NK-92 (cell line): ENCODE data around the gene PDE8A.
"Not testable (repeated sequence)": the region's sequence is repeated elsewhere in the genome, so short reads cannot be mapped to it uniquely, and the experiment has no call there.

Experiments
- DNase-seq: peaks from one replicate; lab custom pipeline; 2025; ENCODE audit not compliant: unreplicated experiment; lab: John Stamatoyannopoulos, UW

Gene PDE8A

DNA sequence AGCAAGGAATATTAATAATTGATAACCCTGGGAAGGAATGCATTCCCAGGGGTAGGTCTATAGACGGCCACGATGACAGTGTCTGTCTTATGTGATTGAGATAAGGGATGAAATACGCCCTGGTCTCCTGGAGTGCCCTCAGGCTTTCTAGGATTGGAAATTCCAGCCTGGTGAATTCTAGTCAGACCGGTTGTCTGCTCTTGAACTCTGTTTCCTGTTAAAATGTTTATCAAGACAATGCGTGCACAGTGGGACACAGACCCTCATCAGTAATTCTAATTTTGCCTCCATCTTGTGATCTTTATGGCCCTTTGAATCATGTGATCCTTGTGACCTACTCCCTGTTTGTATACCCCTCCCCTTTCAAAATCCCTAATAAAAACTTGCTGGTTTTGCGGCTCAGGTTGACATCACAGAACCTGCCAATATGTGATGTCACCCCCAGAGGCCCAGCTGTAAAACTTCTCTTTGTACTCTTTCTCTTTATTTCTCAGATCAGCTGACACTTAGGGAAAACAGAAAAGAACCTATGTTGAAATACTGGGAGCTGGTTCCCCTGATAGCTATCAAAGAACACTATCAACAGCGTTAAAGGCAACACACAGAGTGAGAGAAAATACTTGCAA lies 183.3 kb downstream of the PDE8A start:
- no peak for DNase-seq

DNA sequence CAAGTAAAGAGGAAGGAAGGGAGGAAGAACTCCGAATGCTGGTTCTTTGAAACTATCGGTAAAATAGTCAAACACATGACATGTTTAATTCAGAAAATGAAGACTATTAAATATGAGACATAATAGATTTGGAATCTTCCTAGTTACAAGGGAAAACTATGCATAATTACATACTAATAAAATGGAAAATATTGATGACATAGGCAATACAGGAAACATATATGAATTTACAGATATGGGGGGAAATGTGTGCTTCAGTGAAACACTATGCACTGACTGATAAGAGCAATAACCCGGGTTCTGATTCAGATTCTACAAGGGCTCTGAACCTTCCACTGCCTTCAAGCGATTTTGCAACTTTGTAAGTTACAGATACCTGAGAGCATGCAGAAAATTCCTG lies 185.9 kb downstream of the PDE8A start:
- no peak for DNase-seq

DNA sequence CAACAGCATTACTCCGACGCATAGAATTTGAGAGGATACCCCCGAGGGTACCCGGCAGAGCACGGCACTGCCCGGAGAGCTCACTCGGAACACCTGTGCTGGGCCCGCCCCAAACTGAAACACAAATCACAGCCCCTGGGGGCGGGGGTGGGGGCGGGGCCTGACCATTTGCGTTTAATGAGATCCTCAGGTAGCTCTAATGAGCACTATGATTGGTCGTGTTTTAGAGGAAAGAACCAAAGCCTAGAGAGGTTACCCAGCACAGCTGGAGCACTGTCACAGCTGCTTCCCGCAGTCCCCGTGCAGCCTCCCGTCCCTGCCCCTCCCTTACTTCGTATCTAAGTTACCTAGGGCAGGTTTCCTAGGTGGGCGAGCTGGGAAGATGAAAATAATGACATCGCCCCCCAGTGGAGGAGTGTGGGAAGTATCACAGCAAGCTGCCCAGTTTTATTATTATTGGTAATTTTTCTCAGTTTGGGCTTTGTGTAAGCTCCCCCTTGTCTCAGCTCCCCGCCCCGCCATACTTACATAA lies 187.1 kb downstream of the PDE8A start:
- no peak for DNase-seq

DNA sequence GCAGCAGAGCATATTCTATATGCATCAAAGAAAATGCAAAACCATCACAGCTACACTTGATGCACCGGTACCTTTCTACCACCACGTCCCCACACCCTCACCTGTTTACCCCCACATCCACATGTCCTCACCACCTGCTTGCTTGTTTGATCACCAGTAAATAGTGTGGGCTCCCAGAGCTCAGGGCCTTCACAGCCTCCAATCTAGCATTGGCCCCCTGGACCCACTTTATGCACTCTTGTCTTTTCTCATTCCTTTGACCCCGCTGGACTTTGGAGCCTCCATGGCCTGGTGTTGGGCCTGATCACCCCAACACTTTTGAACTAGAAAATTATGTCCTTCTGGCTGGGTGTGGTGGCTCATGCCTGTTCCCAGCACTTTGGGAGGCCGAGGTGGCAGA lies 190.1 kb downstream of the PDE8A start:
- DNase-seq, result no peak

DNA sequence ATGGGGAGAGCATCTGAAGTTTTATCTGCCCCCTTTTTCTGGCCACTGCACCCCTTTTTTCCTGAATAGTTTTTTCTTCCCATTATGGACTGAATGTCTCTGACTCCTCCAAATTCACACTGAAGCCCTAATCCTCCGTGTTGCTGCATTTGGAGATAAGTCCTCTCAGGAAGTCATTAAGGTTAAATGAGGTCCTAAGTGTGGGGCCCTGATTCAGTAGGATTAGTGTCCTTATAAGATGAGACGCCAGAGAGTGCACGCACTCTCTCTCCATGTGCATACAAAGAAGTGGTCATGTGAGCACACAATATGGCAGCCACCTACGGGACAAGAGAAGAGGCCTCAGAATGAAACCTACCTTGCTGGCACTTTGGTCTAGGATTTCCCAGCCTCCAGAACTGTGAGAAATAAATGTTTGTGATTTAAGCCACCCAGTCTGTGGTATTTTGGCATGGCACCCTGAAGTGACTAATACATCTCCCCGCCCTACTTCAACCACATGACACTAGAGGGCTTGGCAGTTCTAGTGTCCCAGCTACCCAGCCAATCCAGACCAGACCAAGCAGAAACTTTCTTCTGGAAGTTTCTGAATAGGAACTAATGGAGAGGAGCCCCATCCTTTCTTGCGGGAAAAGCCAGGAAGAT lies 191.3 kb downstream of the PDE8A start:
- DNase-seq, result no peak

DNA sequence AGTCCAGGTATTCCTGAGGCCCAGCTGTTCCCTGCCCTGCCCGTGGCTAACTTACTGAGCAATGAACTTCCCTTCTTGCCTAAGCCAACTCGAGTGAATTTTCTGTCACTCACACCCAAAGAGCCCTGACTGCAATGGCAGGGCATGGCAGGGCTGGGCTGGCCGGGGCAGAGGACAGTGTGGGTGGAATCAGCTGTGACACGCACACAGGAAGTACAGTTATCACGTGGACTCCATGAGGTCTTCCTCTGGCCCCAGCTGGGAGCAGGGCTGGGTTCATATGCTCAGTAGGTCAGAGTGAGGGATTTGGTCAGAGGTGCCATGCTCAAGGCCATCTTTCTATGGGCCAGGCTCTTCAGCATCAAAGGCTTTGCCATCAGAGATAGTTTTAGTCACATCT lies 192.0 kb downstream of the PDE8A start:
- DNase-seq, result not testable (repeated sequence)

DNA sequence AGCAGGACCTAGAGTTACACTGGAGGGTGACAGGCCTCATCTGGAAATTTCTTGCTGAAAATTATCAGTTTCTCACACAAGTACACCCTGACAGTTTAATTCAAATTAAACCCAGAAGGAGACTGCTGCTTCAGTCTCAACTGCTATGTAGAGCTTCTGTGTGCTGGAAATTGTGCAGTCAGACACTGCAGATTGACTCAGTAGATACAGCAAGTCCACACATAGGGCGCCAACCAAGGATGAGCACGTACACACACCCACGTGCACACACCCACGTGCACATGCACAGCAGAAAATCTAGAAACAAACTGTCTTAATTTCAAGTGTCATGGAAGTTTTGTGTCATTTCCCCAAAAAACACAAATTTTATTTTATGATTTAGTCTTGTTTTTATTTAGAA lies 192.9 kb downstream of the PDE8A start:
- DNase-seq, result no peak

DNA sequence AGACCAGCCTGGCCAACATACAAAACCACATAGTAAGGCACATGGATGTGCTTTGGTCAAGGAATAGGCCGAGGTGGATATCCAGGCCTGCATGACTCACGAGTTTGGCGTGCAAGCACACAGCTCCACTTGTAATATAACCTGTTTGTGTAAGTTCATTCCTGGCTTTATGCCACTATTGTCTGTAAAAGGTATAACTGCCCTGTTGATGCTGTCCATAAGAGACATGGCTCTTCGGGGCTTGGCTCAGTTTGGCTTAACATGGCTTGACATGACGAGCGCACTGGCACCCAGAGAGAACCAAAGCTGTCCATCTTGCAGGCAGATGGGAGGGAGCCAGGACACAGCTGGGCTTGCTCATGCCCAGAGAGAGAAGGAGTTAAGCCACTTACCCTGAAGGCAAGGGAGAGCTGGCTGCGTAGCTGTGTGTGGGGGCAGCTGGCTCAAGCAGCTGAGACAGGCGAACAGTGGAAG lies 195.4 kb downstream of the PDE8A start:
- DNase-seq, result not testable (repeated sequence)

DNA sequence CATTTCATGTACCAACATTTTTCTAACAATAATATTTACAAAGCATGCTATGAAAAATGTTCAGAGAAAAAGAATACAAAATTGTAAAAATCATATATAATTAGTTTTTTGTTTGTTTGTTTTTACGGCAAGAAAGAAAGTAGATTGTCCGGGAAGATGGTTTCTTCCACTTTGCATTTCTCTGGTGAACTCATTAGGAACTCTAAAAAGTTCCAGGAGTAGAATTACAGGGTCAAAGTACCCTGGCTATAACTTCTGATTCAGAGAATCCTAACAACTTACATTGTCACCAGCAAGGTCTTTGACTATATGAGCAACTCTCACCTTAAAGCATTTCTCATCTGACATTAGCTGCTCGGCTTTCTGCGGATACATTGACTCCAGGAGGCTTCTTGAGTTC lies 196.7 kb downstream of the PDE8A start:
- DNase-seq, result no peak

DNA sequence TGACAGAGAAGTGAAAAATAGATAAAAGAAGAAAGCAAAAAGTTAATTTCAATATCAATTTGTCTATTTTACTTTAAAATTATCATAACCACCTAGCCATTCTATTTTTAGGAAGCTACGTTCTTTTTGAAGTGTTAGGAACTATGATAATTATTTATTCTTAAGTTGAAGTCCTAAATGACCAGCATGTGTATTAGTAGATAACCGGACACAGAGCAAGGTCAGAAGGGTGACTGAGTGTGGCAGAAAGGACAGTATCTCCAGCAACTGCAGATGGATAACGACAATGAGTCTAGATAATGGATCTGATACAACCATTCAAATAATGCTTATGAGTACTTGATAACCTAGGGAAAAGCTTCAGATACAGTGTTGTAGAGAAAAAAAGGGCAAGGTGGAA lies 198.0 kb downstream of the PDE8A start:
- DNase-seq, result no peak

DNA sequence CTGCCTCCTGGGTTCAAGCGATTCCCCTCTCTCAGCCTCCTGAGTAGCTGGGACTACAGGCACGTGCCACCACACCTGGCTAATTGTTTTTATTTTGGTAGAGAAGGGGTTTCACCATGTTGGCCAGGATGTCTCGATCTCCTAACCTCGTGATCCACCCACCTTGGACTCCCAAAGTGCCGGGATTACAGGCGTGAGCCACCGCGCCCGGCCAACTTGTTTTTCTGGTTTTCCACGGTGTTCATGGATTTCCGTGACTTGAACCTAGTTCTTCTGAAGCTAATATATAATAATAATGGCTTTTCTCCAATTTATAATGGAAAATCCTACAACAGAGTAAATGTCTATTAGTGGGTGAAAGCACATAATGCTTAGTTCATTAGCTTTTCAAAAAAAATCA lies 203.7 kb downstream of the PDE8A start:
- DNase-seq, result not testable (repeated sequence)

DNA sequence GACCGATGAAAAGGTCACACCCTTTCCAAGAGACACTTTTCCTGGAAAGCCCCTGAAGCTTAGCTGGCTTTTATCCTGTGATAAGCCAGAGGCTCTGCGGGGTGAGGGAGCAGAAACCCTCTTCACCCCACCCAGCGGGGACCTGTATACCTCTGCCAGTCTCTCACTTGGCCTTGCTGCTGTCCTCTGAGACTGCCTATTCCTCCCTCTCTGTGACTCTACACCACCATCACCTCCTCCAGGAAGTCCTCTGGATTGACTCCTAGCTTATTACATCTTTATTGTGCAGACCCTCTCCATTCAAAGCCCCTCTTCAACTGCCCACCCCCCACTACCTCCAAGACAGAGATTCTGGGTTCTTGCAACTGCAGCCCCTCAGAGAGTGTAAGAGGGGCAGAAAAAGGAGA lies 206.5 kb downstream of the PDE8A start:
- not testable (repeated sequence) for DNase-seq
